Omental fat pad (tissue), 4 donors: ENCODE measurements around the gene YARS1. TPM values are rescaled to one million over a fixed set of nuclear protein-coding genes. Genes with fewer than 3 reads are reported as not detected.
A peak's percentile ranks its signal among the peaks of the same experiment; 100 is the strongest.

Source experiments
- ATAC-seq: fragments of 150-250 bp; one replicate; pipeline ENCODE4 v1.9.1; 2016; ENCODE audit warnings: mild to moderate bottlenecking, moderate library complexity; ENCODE audit not compliant: low FRiP score
- DNase-seq: peaks from one replicate; pipeline ENCODE4 v3.0.0-alpha.2; 2019; ENCODE audit warnings: low spot score
- total RNA-seq, 4 donors: library from RNA; depleted of rRNA; stranded (reverse); fragments of >200 nt; gene quantifications; one replicate each; pipeline ENCODE4 v1.1.0, GENCODE V29; 2016
- TF ChIP-seq, protein P1 (sequence below), 3 donors: fragments of 450-650 bp; IDR thresholded peaks; one replicate each; pipeline ENCODE4 v1.5.1; 2016 to 2017; ENCODE audit warnings: antibody characterized with exemption in 3 of 3, mild to moderate bottlenecking in 3 of 3, moderate library complexity in 2 of 3

Gene YARS1
- total RNA-seq, 4 donors from 2014 or later, result 59.1 to 124 (median 62.6) TPM

DNA sequence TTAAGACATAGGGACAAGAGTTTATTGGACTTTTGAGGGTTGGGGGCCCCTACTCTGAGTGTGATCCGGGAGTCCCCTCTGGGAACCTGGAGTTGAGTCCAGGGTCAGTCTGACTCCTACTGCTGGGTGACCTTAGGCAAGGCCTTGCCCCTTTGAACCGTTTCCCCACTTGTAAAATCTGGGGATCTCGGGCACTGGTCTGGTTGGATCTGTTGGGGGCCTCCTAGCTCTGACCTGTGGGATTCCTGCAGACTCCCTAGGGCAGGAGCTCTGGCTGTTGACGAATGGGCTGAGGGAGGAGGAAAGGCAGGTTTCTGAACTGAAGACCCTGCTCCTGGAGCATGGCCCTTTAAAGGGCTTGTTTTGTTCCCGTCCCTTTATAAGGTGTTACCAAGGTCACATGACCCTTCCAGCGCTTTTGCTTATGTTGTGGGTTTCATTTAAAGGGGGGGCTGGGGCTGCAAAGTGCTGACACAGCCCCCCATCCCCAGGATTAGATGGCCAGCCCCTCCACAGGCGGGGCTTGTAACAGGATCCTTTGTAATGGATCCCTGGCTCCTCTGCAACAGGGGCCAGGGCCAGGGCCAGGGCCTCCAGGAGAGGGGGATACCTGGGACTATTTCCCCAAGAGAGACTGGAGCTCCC lies 50.7 kb downstream of the YARS1 start:
- TF ChIP-seq, protein P1, sequence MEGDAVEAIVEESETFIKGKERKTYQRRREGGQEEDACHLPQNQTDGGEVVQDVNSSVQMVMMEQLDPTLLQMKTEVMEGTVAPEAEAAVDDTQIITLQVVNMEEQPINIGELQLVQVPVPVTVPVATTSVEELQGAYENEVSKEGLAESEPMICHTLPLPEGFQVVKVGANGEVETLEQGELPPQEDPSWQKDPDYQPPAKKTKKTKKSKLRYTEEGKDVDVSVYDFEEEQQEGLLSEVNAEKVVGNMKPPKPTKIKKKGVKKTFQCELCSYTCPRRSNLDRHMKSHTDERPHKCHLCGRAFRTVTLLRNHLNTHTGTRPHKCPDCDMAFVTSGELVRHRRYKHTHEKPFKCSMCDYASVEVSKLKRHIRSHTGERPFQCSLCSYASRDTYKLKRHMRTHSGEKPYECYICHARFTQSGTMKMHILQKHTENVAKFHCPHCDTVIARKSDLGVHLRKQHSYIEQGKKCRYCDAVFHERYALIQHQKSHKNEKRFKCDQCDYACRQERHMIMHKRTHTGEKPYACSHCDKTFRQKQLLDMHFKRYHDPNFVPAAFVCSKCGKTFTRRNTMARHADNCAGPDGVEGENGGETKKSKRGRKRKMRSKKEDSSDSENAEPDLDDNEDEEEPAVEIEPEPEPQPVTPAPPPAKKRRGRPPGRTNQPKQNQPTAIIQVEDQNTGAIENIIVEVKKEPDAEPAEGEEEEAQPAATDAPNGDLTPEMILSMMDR (IDR thresholded peaks at IDR 0.05), result no peak
- ATAC-seq (no peak), DNase-seq (no peak)

DNA sequence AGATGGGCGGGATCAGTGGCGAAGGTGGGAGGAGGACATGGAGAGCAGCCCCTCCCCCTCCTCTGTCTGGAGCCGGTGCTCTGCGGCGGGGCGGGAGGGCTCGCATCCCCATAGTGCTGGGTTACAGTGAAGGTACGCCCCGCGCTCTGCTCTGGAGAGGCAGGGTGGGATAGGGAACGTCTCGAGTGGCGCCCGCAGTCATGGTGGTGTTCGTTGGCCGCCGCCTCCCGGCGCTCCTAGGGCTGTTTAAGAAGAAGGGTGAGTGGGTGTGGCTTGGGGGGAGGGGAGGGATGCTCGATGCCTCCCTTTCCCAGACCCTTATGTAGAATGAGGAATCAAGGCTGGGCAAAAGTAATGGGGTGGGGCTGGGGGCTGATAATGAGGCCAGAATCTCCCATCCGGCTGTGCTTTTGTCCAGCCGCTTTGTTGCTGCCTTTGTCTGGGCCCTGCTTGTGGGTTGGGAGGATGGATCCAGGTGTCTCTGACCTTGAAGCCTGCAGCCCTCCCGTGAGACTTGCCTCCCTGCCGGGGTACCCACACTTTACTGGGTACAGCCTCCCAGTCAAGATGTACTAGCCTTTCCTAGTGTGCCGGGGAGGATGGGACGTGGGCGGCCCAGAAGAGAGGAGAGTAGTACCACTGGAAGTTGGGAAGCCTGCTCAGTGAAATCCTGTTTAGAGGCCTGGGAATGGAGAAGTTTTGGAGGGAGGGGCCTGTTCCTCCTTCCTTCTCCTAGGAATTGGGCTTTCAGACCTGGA lies 51.4 kb downstream of the YARS1 start:
- ATAC-seq (no peak), DNase-seq (no peak)
- TF ChIP-seq, protein P1 (IDR thresholded peaks at IDR 0.05), result no peak

DNA sequence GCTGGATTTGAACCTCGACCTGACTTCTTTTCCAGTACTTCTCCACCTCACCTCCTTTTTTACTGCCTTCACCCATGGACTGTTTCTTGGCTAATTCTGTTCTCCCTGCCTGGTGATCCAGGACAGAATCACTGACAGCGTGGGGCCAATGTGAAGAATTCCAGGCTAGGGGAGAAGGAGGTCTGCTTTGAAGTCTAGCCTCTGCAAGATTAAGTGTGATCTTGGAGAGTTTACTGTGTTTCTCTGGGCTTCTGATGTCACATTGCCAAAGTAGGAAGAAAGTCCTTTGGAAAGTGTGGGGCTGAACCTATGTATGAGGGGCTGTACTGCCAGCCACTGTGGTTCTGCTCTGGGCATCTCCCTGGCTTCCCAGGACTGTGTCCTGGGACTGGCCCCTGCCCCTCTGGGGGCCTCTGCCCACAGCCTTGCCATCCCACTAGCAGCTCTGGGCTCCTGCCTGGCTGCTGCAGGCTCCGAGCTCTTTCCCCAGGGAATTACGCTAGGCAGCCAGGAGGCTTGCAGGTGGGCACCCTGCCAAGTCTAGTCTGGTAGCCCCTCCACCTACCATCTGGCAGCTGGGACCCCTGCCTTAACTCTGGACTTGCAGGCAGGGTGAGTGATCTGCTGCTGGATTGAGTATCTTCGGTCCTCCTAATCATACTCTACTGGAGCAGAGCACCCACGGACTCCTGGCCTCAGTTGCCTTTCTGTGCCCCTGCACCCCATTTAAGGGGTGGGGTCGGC lies 52.2 kb downstream of the YARS1 start:
- no peak for DNase-seq
- ATAC-seq, result no peak
- TF ChIP-seq, protein P1 (IDR thresholded peaks at IDR 0.05), result no peak

DNA sequence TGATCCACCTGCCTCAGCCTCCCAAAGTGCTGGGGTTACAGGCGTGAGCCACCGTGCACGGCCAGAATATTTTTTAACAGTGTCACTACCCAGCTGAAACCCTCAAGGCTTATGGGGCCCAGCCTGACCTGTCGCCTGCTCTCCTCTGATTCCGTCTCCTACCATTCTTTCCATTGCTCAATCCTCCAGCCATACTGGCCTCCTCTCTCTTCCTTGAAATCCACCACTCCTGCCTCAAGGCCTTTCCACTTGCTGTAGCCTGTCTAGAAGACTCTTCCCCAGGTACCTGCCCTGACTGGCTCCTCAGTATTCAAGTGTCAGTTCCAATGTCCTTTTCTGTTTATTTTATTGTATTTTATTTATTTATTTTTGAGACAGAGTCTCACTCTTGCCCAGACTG lies 53.9 kb downstream of the YARS1 start:
- ATAC-seq, result no peak
- no peak for DNase-seq
- TF ChIP-seq, protein P1 (IDR thresholded peaks at IDR 0.05), result no peak

DNA sequence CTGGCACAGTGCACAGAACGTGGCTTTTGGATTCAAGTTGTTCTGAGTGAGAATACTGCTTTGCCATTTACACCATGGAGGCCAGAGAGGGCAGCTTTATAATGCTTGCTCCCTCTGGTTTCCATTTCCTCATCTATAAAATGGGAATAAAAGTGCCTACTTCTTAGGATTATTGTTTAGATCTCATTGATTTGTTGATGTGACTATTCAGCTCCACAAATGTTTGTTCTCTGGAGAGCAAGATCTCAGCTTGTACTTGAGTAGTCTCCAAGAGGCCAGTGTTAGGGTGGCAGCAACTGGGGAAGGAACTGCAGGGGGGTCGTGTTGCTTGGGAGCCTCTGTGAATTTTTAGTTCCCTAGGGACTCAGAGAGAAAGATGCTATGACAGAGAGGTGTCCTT lies 55.2 kb downstream of the YARS1 start:
- TF ChIP-seq, protein P1 (IDR thresholded peaks at IDR 0.05), result no peak
- ATAC-seq, result no peak
- DNase-seq, result no peak

DNA sequence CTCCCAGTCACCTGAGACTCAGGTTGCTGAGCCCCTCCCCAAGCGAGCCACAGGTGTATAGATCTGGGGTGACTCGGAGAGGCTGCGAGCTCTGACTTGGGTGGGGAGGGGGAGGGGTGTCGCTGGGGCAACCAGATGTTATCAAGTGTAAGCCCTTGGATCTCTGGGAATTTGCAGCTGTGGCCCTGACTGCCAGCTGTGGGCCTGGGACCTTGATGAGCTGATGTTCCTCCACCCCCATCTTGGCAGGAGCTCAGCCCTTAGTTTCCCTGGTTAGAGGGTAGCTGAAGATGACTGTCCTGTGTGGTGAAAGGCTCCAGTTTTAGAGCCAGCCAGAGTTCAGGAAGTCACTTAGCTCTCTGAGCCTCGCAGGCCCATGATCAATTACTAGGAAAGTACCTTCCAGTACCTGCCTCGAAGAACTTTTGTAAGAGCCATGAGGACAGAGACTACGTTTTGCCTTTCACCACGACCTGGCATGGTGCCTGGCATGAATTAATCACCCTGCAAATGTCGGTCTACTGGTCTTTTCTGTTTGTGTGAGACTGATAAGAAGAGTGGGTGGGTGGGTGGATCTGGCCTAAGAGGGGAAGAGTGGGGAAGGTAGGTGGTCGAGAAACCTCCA lies 55.8 kb downstream of the YARS1 start:
- TF ChIP-seq, protein P1 (IDR thresholded peaks at IDR 0.05), result no peak
- ATAC-seq (peak; percentile 84), DNase-seq (peak; percentile 67)
